Transverse colon (tissue), 4 donors: Measurements from ENCODE around the gene RAD51C. TPM values are rescaled to one million over a fixed set of nuclear protein-coding genes. Genes with fewer than 3 reads are reported as not detected.
"Not testable (repeated sequence)": the region's sequence is repeated elsewhere in the genome, so short reads cannot be mapped to it uniquely, and the experiment has no call there.

ENCODE experiments used
- DNase-seq: peaks from one replicate; pipeline ENCODE4 v3.0.0-alpha.2; 2019
- H3K27ac ChIP-seq, 4 donors: fragments of 200-600 bp; sonication (generic); 2 replicates each; pipeline ENCODE4 v1.5.1; 2016 to 2018; ENCODE audit warnings: inconsistent platforms in 4 of 4
- H3K27me3 ChIP-seq: fragments of 200-600 bp; sonication (generic); 2 replicates; pipeline ENCODE4 v1.5.1; 2017; ENCODE audit warnings: inconsistent platforms
- H3K36me3 ChIP-seq, 4 donors: fragments of 200-600 bp; sonication (generic); 2 replicates each; pipeline ENCODE4 v1.5.1; 2017 to 2019; ENCODE audit warnings: inconsistent platforms in 4 of 4
- H3K4me1 ChIP-seq, 4 donors: fragments of 200-600 bp; sonication (generic); 2 replicates each; pipeline ENCODE4 v1.5.1; 2017 to 2020; ENCODE audit warnings: inconsistent platforms in 4 of 4
- H3K4me3 ChIP-seq, 4 donors: fragments of 200-600 bp; sonication (generic); 1 replicate in 1 of 4; 2 replicates in 3 of 4; pipeline versions ENCODE4 v1.5.1 to v1.6.1; 2017 to 2019; ENCODE audit warnings: inconsistent platforms in 4 of 4
- H3K9me3 ChIP-seq, 2 donors: fragments of 200-600 bp; sonication (generic); 2 replicates each; pipeline ENCODE4 v1.5.1; 2017 to 2019; ENCODE audit warnings: inconsistent platforms in 2 of 2
- CTCF ChIP-seq, 5 experiments: fragments of 200-600 bp in 3 of 5; fragments of 450-650 bp in 2 of 5; sonication (generic) in 3 of 5; IDR thresholded peaks; 1 replicate in 2 of 5; 2 replicates in 3 of 5; pipeline ENCODE4 v1.5.1; 2016 to 2017; ENCODE audit warnings: antibody characterized with exemption in 5 of 5, inconsistent platforms in 3 of 5, mild to moderate bottlenecking in 2 of 5, moderate library complexity in 1 of 5
- EP300 ChIP-seq: sonication (generic); formaldehyde crosslinking; IDR thresholded peaks from one replicate; pipeline ENCODE4 v1.6.1; 2017; ENCODE audit warnings: antibody characterized with exemption, low read depth
- POLR2A ChIP-seq: fragments of 450-650 bp; IDR thresholded peaks from one replicate; pipeline ENCODE4 v1.6.1; 2016; ENCODE audit warnings: antibody characterized with exemption, mild to moderate bottlenecking, moderate library complexity
- POLR2AphosphoS5 ChIP-seq, 3 donors: sonication (generic); formaldehyde crosslinking; IDR thresholded peaks; one replicate each; pipeline ENCODE4 v1.6.1; 2016; ENCODE audit warnings: antibody characterized with exemption in 3 of 3
- WGBS, 2 donors: methylation state at CpG; one replicate each; pipeline ENCODE4 v1.1.5; 2018; ENCODE audit warnings: low coverage in 1 of 2; 5-methylcytosine and 5-hydroxymethylcytosine counted together
- in situ Hi-C, 4 donors: fragments of 200-750 bp; cut with MboI; loops; one replicate each; pipeline versions ENCODE4 v1.15.0 to v1.15.1; 2017; ENCODE audit warnings: low sequenced_read_pairs in 3 of 4, low pct_ligation_motif_present in 1 of 4, low pct_unique_long_range_greater_than_20kb in 1 of 4
- intact Hi-C: fragments of 100-400 bp; cut with DNase I; formaldehyde crosslinking; loops from one replicate; pipeline ENCODE4 v1.15.1; 2023; ENCODE audit warnings: low total_unique reads
- total RNA-seq, 4 donors: library from RNA; depleted of rRNA; stranded (reverse); fragments of >200 nt; gene quantifications; one replicate each; pipeline ENCODE4 v1.1.0, GENCODE V29; 2016

RAD51C gene
- total RNA-seq = 10 to 100 TPM in 2 of 4 donors, 1 to 10 TPM in 2; 4.9 to 37.0 (median 9.2) TPM

GRCh38 chr17:58692239-58693055 lies at the start of gene RAD51C:
RAD51C (plus strand) TSS chr17:58692602; CDS start chr17:58692644, 42 bp downstream.
- DNase-seq = peak; percentile 90
- peak within 1 kb of the TSS; percentile 81 to 87 (median 83) for H3K27ac ChIP-seq
- 0 to 13% methylated on average over 1 to 47 of the region's 50 CpGs for WGBS, 2 donors
- peaks cover 5 to 21% (median 8%) of the 10 kb centered on the region in 4 donors for H3K4me1 ChIP-seq
- intact Hi-C loops = loop anchor here (10.0 kb wide), 1 partner anchor 168 kb away; no protein-coding TSS in a partner anchor
- TF ChIP-seq POLR2AphosphoS5 (IDR thresholded peaks at IDR 0.05) (peak; percentile 43 to 76 (median 62)), POLR2A (peak; percentile 59), EP300 (no peak), CTCF (IDR thresholded peaks at IDR 0.05) (no peak)
- no peaks in the 10 kb centered on the region for H3K27me3 ChIP-seq
- peak within 1 kb of the TSS; percentile 48 to 68 (median 60) for H3K4me3 ChIP-seq
- H3K36me3 ChIP-seq = no peaks in the 10 kb centered on the region
- in situ Hi-C loops = no loop called here
- no peaks in the 10 kb centered on the region for H3K9me3 ChIP-seq

GRCh38 chr17:58643147-58643546 lies 49.3 kb upstream of the RAD51C start:
- in situ Hi-C loops = no loop called here
- WGBS, 2 donors = 74% methylated on average over 2 of the region's 2 CpGs; no CpG with 5 or more reads in 1 of the 2 donors

GRCh38 chr17:58648236-58648635 lies 44.2 kb upstream of the RAD51C start:
- Histone ChIP-seq H3K4me3 (no peak overlapping the region), H3K27ac (no peak overlapping the region), H3K4me1 (no peaks in the 10 kb centered on the region), H3K27me3 (no peaks in the 10 kb centered on the region), H3K36me3 (no peaks in the 10 kb centered on the region), H3K9me3 (no peaks in the 10 kb centered on the region)
- no peak for DNase-seq
- intact Hi-C loops = no loop called here
- TF ChIP-seq POLR2AphosphoS5 (IDR thresholded peaks at IDR 0.05) (no peak), CTCF (IDR thresholded peaks at IDR 0.05) (no peak), EP300 (no peak), POLR2A (no peak)
- in situ Hi-C loops = no loop called here

More at GRCh38 chr17:58643147-58643546, 49.3 kb upstream of the RAD51C start:
- H3K4me1 ChIP-seq = no peaks in the 10 kb centered on the region
- DNase-seq = no peak
- H3K36me3 ChIP-seq = no peaks in the 10 kb centered on the region
- no peak overlapping the region for H3K27ac ChIP-seq
- H3K4me3 ChIP-seq = no peak overlapping the region
- no peak for TF ChIP-seq POLR2AphosphoS5 (IDR thresholded peaks at IDR 0.05)
- intact Hi-C loops = no loop called here
- H3K27me3 ChIP-seq = no peaks in the 10 kb centered on the region
- H3K9me3 ChIP-seq = no peaks in the 10 kb centered on the region

- H3K4me3 ChIP-seq = peak overlapping the region in 2 of 4 donors; percentile 28 to 48
- 24 to 55% methylated on average over 5 to 10 of the region's 10 CpGs for WGBS, 2 donors
- intact Hi-C loops, H3K9me3 ChIP-seq, H3K36me3 ChIP-seq, H3K27me3 ChIP-seq, H3K4me1 ChIP-seq, DNase-seq, in situ Hi-C loops: not testable (repeated sequence)
- peak overlapping the region; percentile 52 to 85 (median 64) for H3K27ac ChIP-seq
Measured at GRCh38 chr17:58657962-58658803, 34.2 kb upstream of the RAD51C start.
